ENCODE results near the gene NFKBIL1. TPM values are rescaled to one million over a fixed set of nuclear protein-coding genes. Genes with fewer than 3 reads are reported as not detected.

NFKBIL1 gene
- total and polyA plus RNA-seq, 2 of the 4 experiments (the other 2 are of a cell fraction), result 7.8 to 10.8 TPM

- intact Hi-C loops (cut with micrococcal nuclease), result loop anchor here (2.0 to 5.0 kb wide), 2 partner anchors 18 to 33 kb away; partner anchors contain the start of genes ATP6V1G2 and NFKBIL1
- in situ Hi-C loops (cut with MboI; ENCODE audit: low sequenced_read_pairs), result no loop called here
- Histone ChIP-seq H3K27me3 (ENCODE audit: control insufficient read depth, insufficient read depth, low read length) (peaks cover 17% of the 10 kb centered on the region), H3K36me3 (ENCODE audit: control insufficient read depth, insufficient read depth, low read length) (no peaks in the 10 kb centered on the region), H2AFZ (replicated peaks; ENCODE audit: low read length, poor library complexity) (peak overlapping the region; percentile 95), H2BK15ac (ENCODE audit: low read depth, low read length) (no peak overlapping the region), H3K9me3 (ENCODE audit: control insufficient read depth, insufficient read depth, low read length) (no peaks in the 10 kb centered on the region), H3K4me3 (ENCODE audit: insufficient read depth, low read depth, low read length) (peak overlapping the region; percentile 82), H3K4me2 (ENCODE audit: low read depth, low read length) (peak overlapping the region; percentile 76), H2BK120ac (ENCODE audit: low read depth, low read length) (peak overlapping the region; percentile 59; the same call in 1 of the 2 replicates), H2BK20ac (ENCODE audit: low read depth, low read length) (no peak overlapping the region), H4K5ac (ENCODE audit: low read depth, low read length) (peak overlapping the region; percentile 62), H2AK9ac (replicated peaks; ENCODE audit: low read depth, low read length, poor library complexity) (peak overlapping the region; percentile 23), H4K20me1 (ENCODE audit: insufficient read depth, low read length) (no peaks in the 10 kb centered on the region), H3K18ac (ENCODE audit: low read depth, low read length) (no peak overlapping the region), H3K9ac (ENCODE audit: low read depth, low read length) (0 out of 2 replicates have a peak overlapping the region, but pooled peaks have one; percentile 25), H2AK5ac (ENCODE audit: low read depth, low read length) (no peak overlapping the region; the same call in 1 of the 2 replicates), H3K56ac (ENCODE audit: extremely low read depth, insufficient read depth, low read length) (no peak overlapping the region), H3K9me1 (ENCODE audit: insufficient read depth, low read length) (no peaks in the 10 kb centered on the region; the same call in 1 of the 2 replicates), H3K4me1 (ENCODE audit: control insufficient read depth, insufficient read depth, low read length) (peaks cover 4% of the 10 kb centered on the region; the same call in 1 of the 2 replicates), H3K23ac (ENCODE audit: low read depth, low read length) (no peak overlapping the region; the same call in 1 of the 2 replicates), H3K14ac (replicated peaks; ENCODE audit: low read depth, low read length) (no peak overlapping the region), H2BK5ac (ENCODE audit: low read depth, low read length, poor library complexity, severe bottlenecking) (no peak overlapping the region), H3K79me1 (ENCODE audit: low read depth in 1 of 2, low read length in 2 of 2) (no peaks in the 10 kb centered on the region), H3K4ac (ENCODE audit: low read depth, low read length) (peak overlapping the region; percentile 50), H4K8ac (ENCODE audit: low read depth in 2 of 2, low read length in 2 of 2) (peak overlapping the region; percentile 51 to 81; a peak in 2 of 4 replicates), H3K27ac (ENCODE audit: insufficient read depth, low read length) (no peak overlapping the region), H4K91ac (ENCODE audit: insufficient read depth, low read depth, low read length) (0 out of 2 replicates have a peak overlapping the region, but pooled peaks have one; percentile 10)
- POLR2A ChIA-PET (ENCODE audit: unreplicated experiment), result no interaction called here
- no peak for ATAC-seq (ENCODE audit: low read depth)
- peak; percentile 50; the same call in 1 of the 2 replicates for TF ChIP-seq CEBPB (IDR thresholded peaks at IDR 0.05; ENCODE audit: low read depth, low read length)
- no peak for TF ChIP-seq RFX5 (IDR thresholded peaks at IDR 0.05; ENCODE audit: low read depth, low read length)
- 54% methylated on average over 5 of the region's 11 CpGs; no CpG with 5 or more reads in 1 of the 2 experiments for WGBS, 2 experiments (ENCODE audit: extremely low coverage in 2 of 2, insufficient read length in 1 of 2)
- DNase-seq, result no peak
- no TSS peak for BruUV-seq (replicated peaks)
- CTCF ChIA-PET, result interaction anchor here (0.6 to 1.4 kb wide), 8 partner anchors 9 to 30 kb away, joined by 3 to 6 read pairs (median 3); no protein-coding TSS in a partner anchor
- dilution Hi-C loops (cut with HindIII; ENCODE audit: low sequenced_read_pairs, unreplicated experiment), result no loop called here
Measured at GRCh38 chr6:31580438-31580740, 33.0 kb downstream of the NFKBIL1 start.

Measured in IMR-90 (cell line).